OCI-LY1 (cell line): ENCODE results near the gene FAM151A.

Experiments used
- H2AFZ ChIP-seq: fragments of 200-600 bp; sonication (generic), shearing (Covaris generic); 2 replicates; pipeline ENCODE4 v1.6.0; 2014; ENCODE audit warnings: antibody characterized with exemption, mild to moderate bottlenecking, low read length
- H3F3A ChIP-seq: fragments of 200-600 bp; sonication (generic), shearing (Covaris generic); 2 replicates; pipeline ENCODE4 v1.6.0; 2014; ENCODE audit warnings: mild to moderate bottlenecking, antibody characterized with exemption, low read length, moderate library complexity; ENCODE audit not compliant: insufficient read depth
- H3K27ac ChIP-seq: fragments of 200-600 bp; sonication (generic); 2 replicates; pipeline ENCODE4 v1.5.1; 2014; ENCODE audit warnings: low read length, mixed run types, mild to moderate bottlenecking, low read depth; ENCODE audit not compliant: poor library complexity, severe bottlenecking
- H3K27me3 ChIP-seq: fragments of 200-600 bp; sonication (generic); 2 replicates; pipeline ENCODE4 v1.6.0; 2014; ENCODE audit warnings: antibody characterized with exemption, mild to moderate bottlenecking, low read length, moderate library complexity; ENCODE audit not compliant: insufficient read depth
- H3K36me3 ChIP-seq: fragments of 200-600 bp; sonication (generic); 2 replicates; pipeline ENCODE4 v1.6.1; 2014; ENCODE audit warnings: mild to moderate bottlenecking, antibody characterized with exemption, low read length, moderate library complexity, mixed read lengths; ENCODE audit not compliant: insufficient read depth
- H3K4me1 ChIP-seq: fragments of 200-600 bp; sonication (generic); 2 replicates; pipeline ENCODE4 v1.5.1; 2014; ENCODE audit warnings: mild to moderate bottlenecking, low read length, moderate library complexity; ENCODE audit not compliant: insufficient read depth, severe bottlenecking
- H3K4me2 ChIP-seq: fragments of 200-600 bp; sonication (generic), shearing (Covaris generic); 2 replicates; pipeline ENCODE4 v1.6.1; 2014; ENCODE audit warnings: low read length
- H3K4me3 ChIP-seq: fragments of 200-600 bp; sonication (generic); 2 replicates; pipeline ENCODE4 v1.5.1; 2014; ENCODE audit warnings: low read length, low read depth, mild to moderate bottlenecking, mixed read lengths; ENCODE audit not compliant: poor library complexity, severe bottlenecking
- H3K79me2 ChIP-seq: fragments of 200-600 bp; shearing (Covaris generic); 2 replicates; pipeline ENCODE4 v1.6.1; 2016; ENCODE audit warnings: mixed run types, low read length, mixed read lengths; ENCODE audit not compliant: insufficient read depth
- H3K9ac ChIP-seq: fragments of 200-600 bp; sonication (generic), shearing (Covaris generic); 2 replicates; pipeline ENCODE4 v1.6.1; 2014; ENCODE audit warnings: mild to moderate bottlenecking, low read length, mixed read lengths
- H3K9me2 ChIP-seq: fragments of 200-600 bp; sonication (generic), shearing (Covaris generic); 2 replicates; pipeline ENCODE4 v1.6.1; 2014; ENCODE audit warnings: low read depth, mild to moderate bottlenecking, low read length, mixed read lengths
- H3K9me3 ChIP-seq: fragments of 200-600 bp; shearing (Covaris generic); 2 replicates; pipeline ENCODE4 v1.6.1; 2014; ENCODE audit warnings: low read length, mixed read lengths
- H4K20me1 ChIP-seq: fragments of 200-600 bp; sonication (generic), shearing (Covaris generic); 2 replicates; pipeline ENCODE4 v1.6.0; 2016; ENCODE audit warnings: mild to moderate bottlenecking, low read length; ENCODE audit not compliant: insufficient read depth
- EZH2 ChIP-seq: fragments of 200-600 bp; sonication (generic), shearing (Covaris generic); IDR thresholded peaks from 2 replicates; pipeline ENCODE4 v1.8.0; 2017; ENCODE audit warnings: borderline replicate concordance, mixed run types, mild to moderate bottlenecking, antibody characterized with exemption, low read length, moderate library complexity, mixed read lengths
- TF ChIP-seq, protein P1 (sequence below): fragments of 200-600 bp; sonication (generic), shearing (Covaris generic); IDR thresholded peaks from 2 replicates; pipeline ENCODE4 v1.5.1; 2017; ENCODE audit warnings: mild to moderate bottlenecking, antibody characterized with exemption, low read length, moderate library complexity, mixed read lengths

FAM151A gene

DNA sequence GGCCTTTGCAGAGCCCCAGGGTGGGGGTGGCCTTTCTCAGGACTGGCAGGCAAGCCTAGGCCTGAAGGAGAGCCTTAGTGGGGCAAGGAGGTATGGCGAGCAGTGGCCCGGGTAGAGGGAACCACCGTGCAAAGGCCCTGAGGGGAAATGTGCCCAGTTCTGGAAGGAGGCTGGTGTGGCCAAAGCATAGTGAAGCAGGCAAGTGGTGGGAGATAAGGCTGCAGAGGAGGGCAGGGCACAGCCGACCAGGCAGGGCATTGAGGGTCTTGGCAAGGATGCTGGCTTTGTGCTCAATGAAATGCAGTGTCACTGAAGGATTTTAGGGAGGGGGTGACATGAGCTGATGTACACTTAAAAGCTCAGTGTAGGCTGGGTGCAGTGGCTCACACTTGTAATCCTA is 41.0 kb upstream of the FAM151A start:
- H3K9me2 ChIP-seq = no peaks in the 10 kb centered on the region
- H3K36me3 ChIP-seq = no peaks in the 10 kb centered on the region
- TF ChIP-seq EZH2 = no peak
- TF ChIP-seq, protein P1, sequence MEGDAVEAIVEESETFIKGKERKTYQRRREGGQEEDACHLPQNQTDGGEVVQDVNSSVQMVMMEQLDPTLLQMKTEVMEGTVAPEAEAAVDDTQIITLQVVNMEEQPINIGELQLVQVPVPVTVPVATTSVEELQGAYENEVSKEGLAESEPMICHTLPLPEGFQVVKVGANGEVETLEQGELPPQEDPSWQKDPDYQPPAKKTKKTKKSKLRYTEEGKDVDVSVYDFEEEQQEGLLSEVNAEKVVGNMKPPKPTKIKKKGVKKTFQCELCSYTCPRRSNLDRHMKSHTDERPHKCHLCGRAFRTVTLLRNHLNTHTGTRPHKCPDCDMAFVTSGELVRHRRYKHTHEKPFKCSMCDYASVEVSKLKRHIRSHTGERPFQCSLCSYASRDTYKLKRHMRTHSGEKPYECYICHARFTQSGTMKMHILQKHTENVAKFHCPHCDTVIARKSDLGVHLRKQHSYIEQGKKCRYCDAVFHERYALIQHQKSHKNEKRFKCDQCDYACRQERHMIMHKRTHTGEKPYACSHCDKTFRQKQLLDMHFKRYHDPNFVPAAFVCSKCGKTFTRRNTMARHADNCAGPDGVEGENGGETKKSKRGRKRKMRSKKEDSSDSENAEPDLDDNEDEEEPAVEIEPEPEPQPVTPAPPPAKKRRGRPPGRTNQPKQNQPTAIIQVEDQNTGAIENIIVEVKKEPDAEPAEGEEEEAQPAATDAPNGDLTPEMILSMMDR = no peak
- no peaks in the 10 kb centered on the region for H3F3A ChIP-seq
- H3K4me1 ChIP-seq = no peaks in the 10 kb centered on the region
- no peaks in the 10 kb centered on the region for H4K20me1 ChIP-seq
- H3K4me3 ChIP-seq = no peak overlapping the region
- no peaks in the 10 kb centered on the region for H3K9me3 ChIP-seq
- no peaks in the 10 kb centered on the region for H3K27me3 ChIP-seq
- H3K27ac ChIP-seq = no peak overlapping the region
- H2AFZ ChIP-seq = no peak overlapping the region
- no peaks in the 10 kb centered on the region for H3K79me2 ChIP-seq
- H3K9ac ChIP-seq = no peak overlapping the region
- H3K4me2 ChIP-seq = no peak overlapping the region

DNA sequence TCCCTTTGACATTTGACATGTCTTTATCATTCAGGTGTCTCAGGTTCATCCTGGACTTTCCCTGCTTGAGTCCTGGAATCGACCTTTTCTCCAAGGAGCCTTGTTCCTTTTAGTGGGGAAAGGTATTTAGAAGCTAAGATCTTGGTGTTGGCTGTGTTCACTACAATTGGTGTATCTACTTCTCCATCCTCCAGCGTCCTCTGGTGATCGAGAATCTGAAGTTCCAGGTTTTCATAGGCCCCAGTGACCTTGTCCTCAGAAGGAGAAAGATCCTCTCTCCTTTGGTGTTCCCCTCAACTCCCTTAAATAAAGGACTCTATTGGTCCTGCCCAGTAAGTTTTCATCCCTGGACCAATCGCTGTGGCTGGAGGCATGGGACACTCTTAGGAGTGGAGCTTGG is 40.4 kb upstream of the FAM151A start:
- Histone ChIP-seq H3K36me3 (no peaks in the 10 kb centered on the region), H3K9ac (no peak overlapping the region)
- TF ChIP-seq, protein P1 = peak; percentile 5; the same call in 1 of the 2 replicates
- no peak for TF ChIP-seq EZH2

DNA sequence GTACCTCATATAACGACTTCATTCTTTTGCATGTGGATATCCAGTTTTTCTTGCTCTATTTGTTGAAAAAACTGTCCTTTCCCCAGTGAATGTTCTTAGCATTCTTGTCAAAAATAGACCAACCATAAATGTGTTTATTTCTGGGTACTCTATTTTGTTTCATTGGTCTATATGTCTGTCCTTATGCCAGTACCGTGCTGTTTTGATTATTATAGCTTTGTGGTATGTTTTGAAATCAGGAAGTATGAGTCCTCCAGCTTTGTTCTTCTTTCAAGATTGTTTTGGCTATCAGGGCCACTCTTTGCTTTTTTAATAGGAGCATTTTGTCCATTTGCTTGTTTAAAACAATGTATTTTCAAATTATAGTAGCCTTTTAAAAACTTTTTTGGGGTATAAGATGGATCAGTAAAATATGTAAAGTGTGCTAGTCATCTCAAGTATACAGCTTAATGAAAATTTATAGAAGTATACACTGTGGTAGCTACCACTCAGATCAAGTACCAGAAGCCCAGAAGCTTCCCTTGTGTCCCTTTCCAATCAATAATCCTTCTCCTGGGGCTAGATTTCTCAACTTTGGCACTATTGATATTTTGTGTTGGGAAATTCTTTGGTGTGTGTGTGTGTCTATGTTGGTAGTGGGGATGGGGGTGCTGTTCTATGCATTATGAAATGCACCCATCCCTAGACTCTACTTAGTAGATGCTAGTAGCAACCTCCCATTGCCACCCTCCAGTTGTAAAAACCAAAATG is 35.0 kb upstream of the FAM151A start:
- Histone ChIP-seq H3K4me1 (no peaks in the 10 kb centered on the region), H3K4me3 (no peak overlapping the region), H3K9ac (no peak overlapping the region), H4K20me1 (no peaks in the 10 kb centered on the region), H3F3A (no peaks in the 10 kb centered on the region), H3K9me3 (0 out of 2 replicates have a peak, but pooled peaks cover 6% of the 10 kb centered on the region), H3K36me3 (no peaks in the 10 kb centered on the region), H2AFZ (no peak overlapping the region), H3K79me2 (no peaks in the 10 kb centered on the region), H3K9me2 (no peaks in the 10 kb centered on the region), H3K4me2 (no peak overlapping the region), H3K27ac (no peak overlapping the region), H3K27me3 (no peaks in the 10 kb centered on the region)
- TF ChIP-seq, protein P1 = no peak
- TF ChIP-seq EZH2 = no peak

More for the DNA sequence above, 40.4 kb upstream of the FAM151A start:
- Histone ChIP-seq H2AFZ (no peak overlapping the region), H4K20me1 (no peaks in the 10 kb centered on the region), H3K27me3 (no peaks in the 10 kb centered on the region), H3K9me3 (no peaks in the 10 kb centered on the region), H3K4me3 (no peak overlapping the region), H3K4me2 (no peak overlapping the region), H3F3A (no peaks in the 10 kb centered on the region), H3K4me1 (no peaks in the 10 kb centered on the region), H3K79me2 (no peaks in the 10 kb centered on the region), H3K27ac (no peak overlapping the region), H3K9me2 (no peaks in the 10 kb centered on the region)
